Activated T-helper 9 cell treated with anti-CD3 and anti-CD28 coated beads, Interleukin-2, amount 50 U/mL, for 16 hours (primary cell): Measurements from ENCODE around the gene LAMA3.

ENCODE experiments used
- DNase-seq: peaks from one replicate; pipeline ENCODE4 v3.0.0-alpha.2; 2020; ENCODE audit warnings: low read depth

Gene LAMA3

DNA sequence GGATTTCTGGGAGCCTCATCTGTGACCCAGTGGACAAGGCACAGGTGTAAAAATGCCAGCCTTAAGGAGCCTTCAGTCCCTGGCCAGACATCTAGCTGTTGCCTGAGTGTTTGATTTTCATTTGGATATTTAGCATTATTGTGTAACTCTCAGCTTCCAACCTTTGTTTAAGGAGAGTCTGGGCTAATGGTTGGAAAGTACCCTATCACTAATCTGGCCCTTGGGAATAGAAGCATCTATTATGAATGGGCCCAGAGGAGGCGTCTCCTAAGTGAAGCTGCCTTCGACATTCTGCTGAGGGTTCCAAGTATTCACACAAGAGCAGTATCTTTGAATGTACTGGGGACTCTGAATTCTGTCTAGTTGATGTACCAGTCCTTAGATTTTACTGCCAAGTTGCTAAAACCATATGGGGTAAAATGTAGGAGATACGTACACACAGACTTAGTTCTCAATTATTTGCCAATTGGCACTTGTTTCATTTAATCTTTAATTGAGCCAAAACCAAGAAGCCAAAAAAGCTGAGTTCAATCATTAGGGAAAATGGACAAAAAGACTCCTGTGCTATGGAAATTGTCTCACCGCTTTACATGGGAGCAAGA, 19.3 kb upstream of the LAMA3 start:
- no peak for DNase-seq

- DNase-seq = no peak
Measured at GRCh38 chr18:23671564-23671963, 17.7 kb upstream of the LAMA3 start.

DNA sequence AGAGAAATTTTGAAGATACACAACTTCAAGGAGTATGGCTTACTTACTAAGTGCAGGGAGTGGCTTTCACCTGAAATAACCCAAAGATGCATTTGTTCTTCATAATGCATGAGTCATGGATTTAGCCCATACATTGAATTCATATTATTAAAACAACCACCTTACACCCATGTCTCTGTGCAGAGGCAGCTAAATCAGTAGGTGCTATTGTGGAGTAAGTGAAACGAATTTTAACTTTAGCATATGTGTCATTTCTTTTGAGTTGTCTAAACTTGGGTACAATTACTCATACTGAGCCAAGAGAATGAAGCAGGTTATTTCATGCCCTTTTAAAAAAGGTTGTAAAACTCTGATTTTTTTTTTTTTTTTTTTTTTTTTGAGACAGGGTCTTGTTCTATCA, 15.5 kb upstream of the LAMA3 start:
- DNase-seq = no peak

GRCh38 chr18:23675236-23675635, 14.0 kb upstream of the LAMA3 start:
- no peak for DNase-seq

DNA sequence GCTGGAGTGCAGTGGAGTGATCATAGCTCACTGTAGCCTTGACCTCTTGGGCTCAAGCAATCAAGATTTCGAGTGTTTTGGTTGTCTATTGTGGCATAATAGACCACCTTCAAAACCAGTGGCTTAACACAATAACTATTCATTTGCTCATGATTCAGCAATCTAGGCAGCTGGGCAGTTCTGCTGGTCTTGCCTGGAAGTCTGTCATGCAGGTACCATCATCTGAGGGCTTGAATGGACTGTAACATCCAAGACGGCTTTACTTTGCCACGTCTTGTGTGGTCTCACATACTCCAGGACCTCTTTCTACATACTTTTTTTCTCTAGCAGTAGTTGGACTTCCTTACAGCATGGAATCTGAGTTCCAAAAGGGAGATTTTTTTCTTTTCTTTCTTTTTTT, 13.4 kb upstream of the LAMA3 start:
- no peak for DNase-seq

DNA sequence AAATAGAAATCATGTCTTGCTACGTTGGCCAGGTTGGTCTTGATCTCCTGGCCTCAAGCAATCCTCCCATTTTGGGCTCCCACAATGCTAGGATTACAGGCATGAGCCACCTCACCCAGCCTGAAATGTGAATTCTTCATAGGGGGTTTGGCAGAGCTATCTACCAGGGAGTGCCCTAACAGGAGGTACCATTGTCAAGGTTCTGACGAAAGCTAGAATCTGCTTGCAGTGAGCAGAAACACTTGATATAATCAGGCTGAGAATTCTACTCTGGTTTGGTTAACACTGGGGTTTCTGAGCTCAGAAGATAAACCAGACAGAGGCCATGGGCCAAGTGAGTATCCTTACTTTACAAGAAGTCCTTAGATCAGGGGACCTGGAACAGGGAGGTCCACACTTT, 7.2 kb upstream of the LAMA3 start:
- no peak for DNase-seq

DNA sequence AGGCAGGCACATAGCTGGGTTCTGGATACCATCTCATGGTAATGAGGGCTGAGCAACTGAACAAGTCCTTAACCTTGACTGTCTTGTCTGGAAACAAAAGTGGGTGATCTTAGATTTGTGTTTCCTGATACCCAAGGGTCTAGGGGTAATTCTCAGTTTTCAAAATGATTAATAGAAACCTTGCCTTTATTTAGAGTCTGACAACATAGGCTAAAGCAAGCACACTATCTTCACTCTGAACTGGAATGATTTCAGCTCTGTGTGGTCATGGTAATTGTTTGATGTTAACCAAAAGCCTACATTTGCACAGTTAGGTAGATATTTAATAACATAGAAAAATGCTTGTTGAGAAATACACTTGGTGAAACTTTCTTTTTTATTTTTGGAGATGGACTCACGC, 6.8 kb upstream of the LAMA3 start:
- DNase-seq = no peak

DNA sequence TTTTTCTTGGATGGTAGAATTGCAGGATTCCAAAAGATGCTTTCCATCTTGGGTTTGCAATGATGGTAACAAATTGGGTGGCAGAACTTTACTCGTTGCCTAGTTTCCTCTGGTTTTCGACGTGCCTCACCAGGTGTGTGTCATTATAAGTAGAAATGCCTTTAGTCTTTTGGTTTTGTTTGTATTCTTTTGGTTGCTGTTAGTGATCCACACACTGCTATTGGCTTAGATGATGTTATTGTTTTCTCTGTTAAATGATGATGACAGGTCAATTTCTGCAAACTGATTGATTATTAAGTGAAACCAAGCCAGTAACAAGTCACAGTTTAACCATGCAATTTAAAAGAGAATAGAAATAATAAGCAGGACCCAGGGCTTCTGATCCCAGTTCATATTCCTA, 6.1 kb upstream of the LAMA3 start:
- no peak for DNase-seq

DNA sequence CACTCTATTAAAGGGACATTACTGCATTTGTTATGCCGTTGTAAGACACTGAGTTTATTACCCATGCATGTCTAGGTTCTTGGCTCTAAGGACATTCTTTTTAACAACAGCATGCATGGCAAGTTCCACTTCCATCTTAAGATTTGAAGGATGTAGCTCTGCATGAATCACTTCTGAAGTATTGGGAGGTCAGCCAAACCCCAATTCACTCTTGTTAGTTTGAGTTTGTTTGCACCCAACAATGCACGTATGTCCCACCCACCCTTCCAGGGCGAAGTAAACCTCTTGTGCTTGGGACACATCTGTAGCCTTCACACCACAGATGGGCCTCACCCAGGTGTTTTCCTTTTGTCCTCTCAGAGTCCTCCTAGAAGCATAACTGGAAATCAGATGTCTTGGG, 5.6 kb upstream of the LAMA3 start:
- DNase-seq = no peak

GRCh38 chr18:23684515-23685197, 4.6 kb upstream of the LAMA3 start:
- no peak for DNase-seq

- no peak for DNase-seq
Measured at GRCh38 chr18:23688528-23688927, 725 bp upstream of the LAMA3 start.

- DNase-seq = peak; percentile 2
Measured at GRCh38 chr18:23689616-23690504, 607 bp downstream of the LAMA3 start.

- DNase-seq = no peak
Measured at GRCh38 chr18:23690505-23691068, 1.3 kb downstream of the LAMA3 start.

DNA sequence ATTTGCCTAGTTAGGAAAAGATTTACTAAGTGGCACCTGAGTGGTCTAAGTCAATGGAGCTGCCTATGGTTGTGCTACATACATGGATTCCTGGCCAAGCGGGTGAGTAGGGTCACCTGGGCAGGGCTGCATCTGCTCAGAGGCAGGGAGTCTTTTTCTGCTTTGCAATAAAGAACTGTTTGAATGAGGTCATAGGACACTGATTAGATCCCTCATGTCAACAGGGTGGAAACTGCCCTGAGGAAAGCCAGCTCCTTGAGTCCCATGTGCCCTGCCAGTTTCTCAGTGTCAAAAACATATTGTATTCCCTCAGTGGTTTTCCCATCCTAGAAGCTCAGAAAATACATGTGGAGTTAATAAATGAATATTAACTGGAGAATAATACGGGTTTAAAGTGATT, 4.6 kb downstream of the LAMA3 start:
- DNase-seq = no peak

DNA sequence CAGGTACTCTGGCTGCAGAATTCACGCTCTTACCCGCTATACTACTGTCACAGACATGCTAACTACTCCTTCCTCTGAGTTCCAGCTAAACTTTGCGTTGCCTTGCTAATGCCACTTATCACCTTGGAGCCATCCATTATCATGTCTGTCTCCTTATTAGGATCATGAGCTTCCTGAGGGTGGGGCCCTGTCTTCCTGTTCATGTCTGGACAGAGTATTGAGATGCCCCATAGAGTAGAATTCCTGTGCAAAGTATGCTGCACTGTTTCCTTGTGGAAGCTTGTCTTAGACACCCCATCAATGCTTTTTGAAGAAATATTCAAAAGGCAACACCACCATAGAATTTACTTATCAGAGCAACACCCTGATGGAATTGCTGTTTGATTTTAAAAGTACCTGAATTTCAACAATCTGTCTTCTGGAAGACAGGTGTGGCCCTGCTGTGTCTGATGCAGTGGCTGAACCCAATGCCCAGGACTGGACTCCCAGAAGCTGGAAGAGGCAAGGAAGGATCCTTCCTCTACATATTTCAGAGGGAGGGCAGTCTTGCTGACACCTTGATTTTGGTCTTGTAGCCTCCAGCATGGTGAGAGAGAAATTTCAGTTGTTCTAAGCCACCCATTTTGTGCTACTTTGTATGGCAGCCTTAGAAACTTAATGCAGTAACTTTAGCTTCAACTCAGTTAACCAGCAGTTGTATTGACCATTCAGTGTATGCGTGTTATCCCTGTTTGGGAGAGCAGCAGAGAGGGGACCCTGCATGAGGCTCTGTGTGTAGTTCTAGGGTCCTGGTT, 5.6 kb downstream of the LAMA3 start:
- DNase-seq = no peak

- no peak for DNase-seq
Measured at GRCh38 chr18:23701017-23701416, 11.8 kb downstream of the LAMA3 start.

DNA sequence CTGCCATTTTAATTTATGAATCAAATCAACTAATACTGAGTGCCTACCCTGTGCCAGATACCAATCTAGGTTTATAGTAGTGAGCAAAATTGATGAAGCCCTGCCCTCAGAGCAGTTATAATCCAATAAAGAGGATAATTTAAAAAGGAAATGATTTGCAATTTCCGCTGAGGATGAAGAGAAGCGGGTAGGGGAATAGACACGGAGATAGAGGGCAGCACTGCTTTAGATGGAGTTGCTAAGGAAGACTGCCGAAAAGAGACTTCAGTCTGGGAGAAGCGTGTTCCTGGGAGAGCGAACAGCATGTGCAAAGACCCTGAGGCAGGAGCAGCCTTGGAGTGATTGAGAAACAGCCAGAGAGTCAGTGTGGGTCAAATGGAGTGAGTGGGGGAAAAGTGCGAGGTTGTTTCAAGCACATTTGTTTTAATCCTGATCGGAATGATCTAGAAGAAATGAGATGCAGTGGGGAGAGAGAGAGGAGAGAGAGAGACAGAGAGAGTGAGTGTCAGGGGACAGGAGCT, 12.4 kb downstream of the LAMA3 start:
- no peak for DNase-seq

DNA sequence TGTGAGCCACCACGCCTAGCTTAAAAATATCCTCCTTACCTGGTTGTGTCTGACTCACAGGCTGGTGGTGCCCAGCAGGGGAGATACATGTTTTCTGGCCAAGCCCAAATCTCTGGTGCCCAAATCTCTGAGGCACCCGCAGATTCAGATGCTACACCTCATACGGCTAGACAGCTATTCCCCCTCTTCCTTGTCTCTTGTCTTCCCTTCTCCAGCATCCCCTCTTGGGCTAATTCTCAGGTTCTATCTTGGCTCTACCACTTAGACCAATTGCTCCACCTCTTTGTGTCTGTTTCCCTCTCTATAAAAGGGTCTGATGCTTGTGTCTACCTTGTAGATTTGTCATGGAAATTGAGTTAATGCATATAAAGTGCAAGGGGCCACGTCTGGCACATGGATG, 13.4 kb downstream of the LAMA3 start:
- no peak for DNase-seq

- DNase-seq = no peak
Measured at GRCh38 chr18:23703057-23703986, 14.1 kb downstream of the LAMA3 start.

- no peak for DNase-seq
Measured at GRCh38 chr18:23703987-23704384, 14.7 kb downstream of the LAMA3 start.

- DNase-seq = no peak
Measured at GRCh38 chr18:23704806-23705205, 15.6 kb downstream of the LAMA3 start.
